B cell (primary cell): ENCODE measurements around the gene ARF6.

Source experiments
- EZH2 ChIP-seq: IDR thresholded peaks from 2 replicates; pipeline ENCODE4 v1.6.1; 2012; ENCODE audit warnings: borderline replicate concordance, low read depth, mild to moderate bottlenecking, moderate library complexity, low read length; ENCODE audit not compliant: insufficient read depth, poor library complexity, severe bottlenecking
- TF ChIP-seq, protein P1 (sequence below): fragments of 200-600 bp; IDR thresholded peaks from one replicate; pipeline ENCODE4 v1.8.0; 2022; ENCODE audit warnings: antibody characterized with exemption, mild to moderate bottlenecking

DNA sequence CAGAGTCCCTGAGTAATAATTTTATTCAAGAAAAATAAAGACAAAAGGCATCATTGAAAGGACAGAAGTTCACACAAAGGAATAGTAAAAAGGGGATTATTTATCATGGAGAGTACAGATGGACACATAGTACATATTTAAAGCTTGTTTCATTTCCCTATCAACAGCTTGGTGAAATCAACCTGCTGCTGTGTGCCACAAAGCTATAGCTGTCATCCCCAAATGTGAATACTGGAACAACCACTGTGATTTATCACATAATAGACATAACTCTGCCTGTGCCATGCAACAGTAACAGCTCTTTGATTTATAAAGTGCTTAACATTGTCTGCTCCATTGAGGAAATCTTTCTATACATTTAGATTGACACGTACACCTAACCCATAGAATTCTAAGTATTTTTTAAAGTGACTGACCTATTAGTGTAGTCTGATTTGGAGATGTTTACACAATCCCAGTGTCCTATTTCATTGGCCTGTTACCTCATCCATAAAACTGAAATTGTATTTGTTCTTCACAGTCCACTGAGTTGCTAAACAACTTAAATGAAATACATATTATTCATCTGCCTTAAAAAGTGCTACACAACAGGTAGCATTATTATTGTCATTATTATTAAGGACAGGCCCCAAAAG, 43.6 kb upstream of the ARF6 start:
- TF ChIP-seq, protein P1, sequence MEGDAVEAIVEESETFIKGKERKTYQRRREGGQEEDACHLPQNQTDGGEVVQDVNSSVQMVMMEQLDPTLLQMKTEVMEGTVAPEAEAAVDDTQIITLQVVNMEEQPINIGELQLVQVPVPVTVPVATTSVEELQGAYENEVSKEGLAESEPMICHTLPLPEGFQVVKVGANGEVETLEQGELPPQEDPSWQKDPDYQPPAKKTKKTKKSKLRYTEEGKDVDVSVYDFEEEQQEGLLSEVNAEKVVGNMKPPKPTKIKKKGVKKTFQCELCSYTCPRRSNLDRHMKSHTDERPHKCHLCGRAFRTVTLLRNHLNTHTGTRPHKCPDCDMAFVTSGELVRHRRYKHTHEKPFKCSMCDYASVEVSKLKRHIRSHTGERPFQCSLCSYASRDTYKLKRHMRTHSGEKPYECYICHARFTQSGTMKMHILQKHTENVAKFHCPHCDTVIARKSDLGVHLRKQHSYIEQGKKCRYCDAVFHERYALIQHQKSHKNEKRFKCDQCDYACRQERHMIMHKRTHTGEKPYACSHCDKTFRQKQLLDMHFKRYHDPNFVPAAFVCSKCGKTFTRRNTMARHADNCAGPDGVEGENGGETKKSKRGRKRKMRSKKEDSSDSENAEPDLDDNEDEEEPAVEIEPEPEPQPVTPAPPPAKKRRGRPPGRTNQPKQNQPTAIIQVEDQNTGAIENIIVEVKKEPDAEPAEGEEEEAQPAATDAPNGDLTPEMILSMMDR = no peak
- TF ChIP-seq EZH2 = no peak
